Stimulated activated CD4-positive, alpha-beta T cell treated with anti-CD3 and anti-CD28 coated beads, Interleukin-12 subunit alpha, Interleukin-12 subunit beta, amount 100 ng/mL, for 24 hours (primary cell): Measurements from ENCODE around the gene ANKRD55.
"Not testable (repeated sequence)": the region's sequence is repeated elsewhere in the genome, so short reads cannot be mapped to it uniquely, and the experiment has no call there.

Experiments used
- DNase-seq, 2 experiments: peaks; one replicate each; pipeline ENCODE4 v3.0.0-alpha.2; 2020; ENCODE audit warnings: low read depth in 2 of 2

Gene ANKRD55

DNA sequence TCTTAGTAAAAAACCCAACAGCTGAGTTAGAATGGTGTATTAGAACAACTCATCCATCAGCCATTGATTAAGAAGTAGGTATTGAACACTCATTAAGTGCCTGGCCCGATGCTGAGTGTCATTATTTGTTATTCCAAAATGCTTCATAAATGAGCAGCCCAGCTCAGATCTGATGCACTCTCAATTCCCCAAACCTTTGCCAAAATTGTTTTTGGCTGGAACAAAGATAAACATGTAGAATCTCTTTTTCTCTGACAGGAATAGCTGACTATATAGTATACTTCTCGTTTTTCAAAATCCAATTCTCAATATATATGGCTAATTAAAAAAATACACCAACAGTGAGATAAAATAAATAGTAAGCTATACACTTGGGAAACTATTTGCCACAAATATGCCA lies 20.0 kb upstream of the ANKRD55 start:
- no peak for DNase-seq

DNA sequence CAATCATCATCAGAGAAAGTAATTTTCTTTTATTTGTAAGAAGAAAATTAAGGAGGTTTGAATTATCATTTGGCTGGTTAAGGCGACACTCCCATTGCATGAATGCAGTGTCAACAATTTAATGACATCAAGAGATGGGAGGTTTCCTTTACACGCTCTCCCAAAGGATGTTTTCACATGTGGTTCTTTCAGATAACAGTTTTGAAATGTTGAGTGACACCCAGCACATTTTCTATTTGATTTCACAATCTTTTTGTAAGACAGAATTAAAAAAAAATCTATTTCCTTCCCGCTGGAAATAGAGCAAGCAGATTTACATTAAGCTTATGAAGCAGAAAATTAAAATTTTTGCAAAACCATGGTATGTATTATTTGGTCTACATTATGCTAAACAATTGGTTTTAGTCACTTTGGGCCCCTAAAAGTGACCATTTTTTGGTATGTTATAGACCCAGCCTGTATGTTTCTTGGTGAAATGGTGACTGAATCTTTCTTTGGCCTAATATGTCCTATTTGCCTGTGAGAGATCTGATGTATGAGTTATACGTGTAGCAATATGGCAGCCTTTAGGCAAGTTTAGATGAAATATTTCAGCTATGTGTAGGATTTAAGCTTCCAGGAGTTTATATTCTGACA lies 18.9 kb upstream of the ANKRD55 start:
- no peak for DNase-seq

DNA sequence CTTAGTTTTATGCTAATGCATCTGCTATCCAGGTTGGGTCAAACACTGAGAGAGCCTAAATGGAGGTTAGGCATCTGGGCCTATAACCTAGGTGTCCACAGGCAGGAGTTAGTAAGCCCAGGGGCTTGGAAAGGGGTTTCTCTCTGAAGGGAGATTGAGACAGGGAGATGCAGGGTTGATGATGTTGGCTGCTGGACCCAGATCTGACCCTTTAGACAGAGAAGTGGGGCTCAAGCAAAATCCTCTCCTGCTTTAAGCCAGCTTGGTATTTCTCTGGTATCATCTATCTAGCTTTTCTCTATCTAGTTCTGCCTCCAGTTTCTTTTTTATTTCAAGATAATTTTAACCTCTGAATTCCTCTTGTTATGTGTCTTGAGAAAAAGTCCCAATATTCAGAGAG lies 18.3 kb upstream of the ANKRD55 start:
- DNase-seq: no peak

DNA sequence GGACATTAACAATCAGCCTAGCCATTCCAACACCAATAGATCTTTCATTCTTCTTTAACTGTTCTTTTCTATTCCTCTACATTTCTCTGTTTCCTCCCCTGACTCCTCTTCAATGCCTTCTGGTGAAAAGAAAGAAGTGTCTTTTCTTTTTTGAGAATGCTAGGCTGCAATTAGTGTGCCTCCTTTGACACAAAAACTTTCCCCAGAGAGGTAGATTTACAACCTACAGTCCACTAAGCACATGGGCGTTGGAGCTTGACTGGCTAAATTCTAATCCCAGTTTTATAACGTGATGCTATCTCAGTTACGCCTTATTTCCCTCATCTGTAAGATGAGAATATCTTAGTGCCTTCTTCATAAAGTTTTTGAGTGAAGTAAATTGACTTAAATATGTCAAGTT lies 16.9 kb upstream of the ANKRD55 start:
- no peak for DNase-seq

DNA sequence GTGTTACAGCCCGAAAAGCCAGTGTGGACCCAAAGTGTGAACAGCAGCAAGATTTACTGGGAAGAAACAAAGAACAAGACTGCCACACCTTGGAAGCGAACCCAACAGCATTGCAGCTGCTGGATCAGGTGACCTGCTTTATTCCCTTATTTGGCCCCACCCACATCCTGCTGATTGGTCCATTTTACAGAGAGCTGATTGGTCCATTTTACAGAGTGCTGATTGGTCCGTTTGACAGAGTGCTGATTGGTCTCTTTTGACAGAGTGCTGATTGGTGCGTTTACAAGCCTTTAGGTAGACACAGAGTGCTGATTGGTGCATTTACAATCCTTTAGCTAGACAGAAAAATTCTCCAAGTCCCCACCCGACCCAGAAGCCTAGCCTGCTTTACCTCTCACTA lies 16.0 kb upstream of the ANKRD55 start:
- not testable (repeated sequence) for DNase-seq

DNA sequence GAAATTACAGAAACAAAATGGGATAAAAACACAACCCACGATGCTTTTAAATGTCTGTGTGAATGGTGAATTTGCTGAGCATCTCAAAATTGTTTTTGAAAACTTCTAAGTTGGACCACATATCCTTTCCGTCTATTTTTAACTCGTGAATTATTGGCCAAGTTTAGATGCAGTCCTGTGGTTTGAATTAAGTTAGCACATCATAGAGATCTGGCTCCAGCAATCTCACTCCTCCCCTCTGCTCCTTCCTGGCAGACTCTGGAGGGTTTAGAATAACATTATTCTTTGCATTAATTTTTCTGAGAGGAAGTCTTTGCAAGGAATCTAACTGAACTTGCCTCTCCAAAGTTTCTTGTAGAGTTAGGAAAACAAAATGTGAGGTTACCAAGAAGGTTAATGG lies 14.5 kb upstream of the ANKRD55 start:
- no peak for DNase-seq

DNA sequence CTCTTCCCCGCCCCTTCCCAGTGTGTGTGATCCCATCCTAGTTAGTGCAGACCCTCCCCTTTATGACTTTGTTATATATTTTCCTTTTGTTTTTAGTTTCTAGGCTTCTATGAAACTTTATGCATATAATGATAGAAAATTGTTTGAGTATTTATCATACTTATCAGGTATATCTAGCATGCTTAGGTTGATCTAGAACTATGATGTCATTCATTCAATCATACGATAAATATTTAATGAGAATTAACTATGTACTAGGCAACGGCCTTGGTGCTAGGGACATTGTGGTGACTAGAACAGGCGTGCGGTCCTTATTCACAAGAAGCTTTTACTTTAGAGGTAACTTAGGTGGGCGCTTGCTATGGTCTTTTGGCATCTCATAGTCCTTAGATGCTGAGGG lies 13.6 kb upstream of the ANKRD55 start:
- no peak for DNase-seq

DNA sequence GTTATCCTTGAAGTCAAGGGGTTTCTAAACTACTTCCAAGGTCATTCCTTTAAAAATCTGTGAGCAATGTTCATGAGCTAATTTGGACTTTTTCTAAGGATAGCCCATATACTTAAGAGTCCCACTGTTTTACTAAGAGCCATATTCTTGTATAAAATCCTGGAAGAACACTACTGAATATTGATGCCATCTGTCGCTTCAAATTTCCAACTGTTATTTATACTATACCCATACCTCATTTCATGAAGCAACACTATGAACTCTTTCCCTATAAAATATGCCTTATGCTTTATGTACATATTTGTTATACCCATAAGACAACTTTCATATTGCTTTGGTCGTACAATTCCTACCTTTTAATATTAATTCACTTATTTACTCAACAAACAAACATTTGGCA lies 12.4 kb upstream of the ANKRD55 start:
- no peak for DNase-seq

DNA sequence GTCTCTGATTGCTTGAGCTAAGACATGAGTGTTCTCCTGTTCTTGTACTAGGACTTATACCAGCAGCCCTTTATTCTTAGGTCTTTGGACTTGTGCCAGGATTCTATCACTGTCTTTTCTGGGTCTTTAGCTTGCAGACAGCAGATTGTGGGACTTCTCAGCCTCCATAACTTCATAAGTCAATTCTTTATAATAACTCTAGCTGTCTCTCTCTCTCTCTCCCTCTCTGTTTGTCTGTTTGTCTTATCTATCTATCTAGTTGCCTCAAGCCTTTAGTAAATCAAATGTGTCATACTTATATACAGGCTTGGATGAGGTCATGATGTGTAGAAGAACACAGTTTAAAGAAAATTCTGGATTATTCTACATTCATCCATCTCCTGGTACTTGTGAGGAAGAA lies 11.5 kb upstream of the ANKRD55 start:
- no peak for DNase-seq

DNA sequence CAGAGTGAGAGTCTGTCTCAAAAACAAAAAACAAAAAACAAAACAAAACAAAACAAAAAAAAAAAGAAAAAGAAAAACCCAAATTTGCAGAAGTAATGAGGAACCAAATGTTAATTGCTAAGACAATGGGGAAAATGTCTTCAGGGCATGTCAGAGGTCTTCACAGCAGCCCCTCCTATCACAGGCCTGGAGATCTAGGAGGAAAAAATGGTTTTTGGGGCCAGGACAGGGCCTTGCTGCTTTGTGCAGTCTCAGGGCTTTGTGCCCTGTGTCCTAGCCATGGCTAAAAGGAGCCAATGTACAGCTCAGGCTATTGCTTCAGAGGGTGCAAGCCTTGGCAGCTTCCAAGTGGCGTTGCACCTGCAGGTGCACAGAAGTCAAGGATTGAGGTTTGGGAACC lies 9.1 kb upstream of the ANKRD55 start:
- DNase-seq: not testable (repeated sequence)

DNA sequence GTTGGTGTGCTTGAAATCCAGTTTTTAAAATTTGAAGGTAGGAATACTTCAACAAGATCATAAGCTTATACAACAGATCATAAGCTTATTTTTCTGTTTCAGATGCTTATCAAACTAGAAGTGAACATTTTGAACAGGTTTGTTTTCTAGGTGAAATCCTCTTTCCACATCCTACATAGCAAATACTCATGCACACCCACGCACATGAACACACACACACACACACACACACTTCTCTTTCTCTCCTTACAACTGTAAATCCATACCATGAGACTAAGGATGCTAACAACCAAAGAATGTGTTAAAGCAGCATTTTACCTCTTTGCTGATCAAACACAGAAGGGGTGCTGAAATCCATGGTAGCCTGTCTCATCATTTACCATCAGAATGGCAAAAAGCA lies 592 bp downstream of the ANKRD55 start:
- DNase-seq: no peak

DNA sequence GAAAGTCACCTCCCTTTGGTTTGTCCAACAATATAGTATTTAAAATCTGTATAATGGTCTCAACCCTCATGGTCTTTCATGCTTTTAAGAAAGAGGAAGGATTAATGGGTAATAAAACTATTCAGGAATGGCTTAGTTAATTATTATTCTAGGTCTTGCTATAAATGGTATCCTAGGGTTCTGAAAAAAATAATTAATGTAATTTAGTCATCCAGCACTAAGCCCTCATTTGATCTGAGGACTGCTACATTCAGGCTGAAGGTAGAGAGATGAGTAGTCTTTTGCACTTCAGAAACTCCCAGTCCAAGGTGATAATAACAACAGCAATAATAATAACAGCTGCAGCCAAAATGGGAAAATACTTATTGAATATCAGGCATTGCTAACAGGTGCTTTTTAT lies 2.6 kb downstream of the ANKRD55 start:
- DNase-seq: no peak

DNA sequence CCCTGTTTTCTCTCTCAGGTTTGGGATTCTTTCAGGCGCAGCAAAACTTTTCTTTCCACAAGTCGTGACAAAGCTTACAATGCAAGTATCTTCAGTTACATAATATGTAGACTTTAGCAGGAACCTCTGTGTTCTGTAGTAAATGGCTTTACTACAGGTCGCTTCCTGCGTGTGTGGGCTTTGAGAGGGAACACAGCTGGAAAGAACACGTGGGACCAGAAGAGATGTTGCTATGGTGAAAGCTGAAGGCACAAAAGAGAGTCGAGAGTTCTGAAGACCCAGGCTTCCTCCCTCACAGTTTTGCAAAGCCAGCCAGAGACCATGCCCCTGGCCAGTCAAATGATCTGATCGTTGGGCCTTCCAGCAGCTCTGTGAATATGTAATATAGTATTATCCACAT lies 4.0 kb downstream of the ANKRD55 start:
- DNase-seq: no peak

DNA sequence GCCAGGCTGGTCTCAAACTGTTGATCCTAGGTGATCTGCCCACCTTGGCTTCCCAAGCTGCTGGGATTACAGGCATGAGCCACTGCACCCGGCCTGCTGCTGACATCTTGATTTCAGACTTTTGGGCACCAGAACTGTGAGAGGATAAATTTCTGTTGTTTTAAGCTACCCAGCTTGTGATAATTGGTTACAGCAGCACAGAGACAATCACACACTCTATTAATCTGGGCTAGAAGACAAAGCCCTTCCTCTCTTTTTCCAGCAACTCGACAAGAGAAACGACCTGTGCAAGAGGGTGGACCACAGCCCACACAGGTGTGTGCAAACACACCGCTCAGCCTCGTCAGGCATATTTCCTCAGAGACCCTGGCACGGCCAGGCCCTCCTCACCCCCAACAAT lies 4.5 kb downstream of the ANKRD55 start:
- no peak for DNase-seq

DNA sequence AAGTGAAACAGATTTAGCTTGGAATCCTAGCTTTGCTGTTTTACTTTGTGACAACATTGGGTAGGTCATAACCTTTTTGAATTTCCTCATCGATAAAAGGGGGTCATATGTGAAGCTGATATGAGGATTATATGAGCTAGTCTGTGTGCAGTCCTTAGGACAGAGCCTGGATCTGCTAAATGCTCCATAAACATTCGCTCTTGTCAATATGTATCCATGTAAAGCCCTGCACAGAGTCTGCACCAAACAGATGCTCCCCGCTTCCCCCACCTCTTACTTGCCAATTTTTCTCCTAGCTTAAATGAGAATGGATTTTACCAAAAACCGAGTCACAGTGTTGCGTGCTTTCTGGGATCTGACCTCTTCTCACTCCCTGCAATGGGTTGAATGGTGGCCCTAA lies 5.4 kb downstream of the ANKRD55 start:
- DNase-seq: no peak

DNA sequence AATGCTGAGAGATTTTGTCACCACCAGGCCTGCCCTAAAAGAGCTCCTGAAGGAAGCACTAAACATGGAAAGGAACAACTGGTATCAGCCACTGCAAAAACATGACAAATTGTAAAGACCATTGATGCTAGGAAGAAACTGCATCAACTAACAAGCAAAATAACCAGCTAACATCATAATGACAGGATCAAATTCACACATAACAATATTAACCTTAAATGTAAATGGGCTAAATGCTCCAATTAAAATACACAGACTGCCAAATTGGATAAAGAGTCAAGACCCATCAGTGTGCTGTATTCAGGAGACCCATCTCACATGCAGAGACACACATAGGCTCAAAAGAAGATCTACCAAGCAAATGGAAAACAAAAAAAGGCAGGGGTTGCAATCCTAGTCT lies 9.8 kb downstream of the ANKRD55 start:
- DNase-seq: not testable (repeated sequence)

DNA sequence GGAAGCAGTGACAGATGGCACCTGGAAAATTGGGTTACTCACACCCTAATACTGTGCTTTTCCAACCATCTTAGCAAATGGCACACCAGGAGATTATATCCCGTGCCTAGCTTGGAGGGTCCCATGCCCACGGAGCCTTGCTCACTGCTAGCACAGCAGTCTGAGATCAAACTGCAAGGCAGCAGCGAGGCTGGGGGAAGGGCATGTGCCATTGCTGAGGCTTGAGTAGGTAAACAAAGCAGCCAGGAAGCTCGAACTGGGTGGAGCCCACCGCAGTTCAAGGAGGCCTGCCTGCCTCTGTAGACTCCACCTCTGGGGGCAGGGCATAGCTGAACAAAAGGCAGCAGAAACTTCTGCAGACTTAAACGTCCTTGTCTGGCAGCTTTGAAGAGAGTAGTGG lies 11.5 kb downstream of the ANKRD55 start:
- DNase-seq: not testable (repeated sequence)

DNA sequence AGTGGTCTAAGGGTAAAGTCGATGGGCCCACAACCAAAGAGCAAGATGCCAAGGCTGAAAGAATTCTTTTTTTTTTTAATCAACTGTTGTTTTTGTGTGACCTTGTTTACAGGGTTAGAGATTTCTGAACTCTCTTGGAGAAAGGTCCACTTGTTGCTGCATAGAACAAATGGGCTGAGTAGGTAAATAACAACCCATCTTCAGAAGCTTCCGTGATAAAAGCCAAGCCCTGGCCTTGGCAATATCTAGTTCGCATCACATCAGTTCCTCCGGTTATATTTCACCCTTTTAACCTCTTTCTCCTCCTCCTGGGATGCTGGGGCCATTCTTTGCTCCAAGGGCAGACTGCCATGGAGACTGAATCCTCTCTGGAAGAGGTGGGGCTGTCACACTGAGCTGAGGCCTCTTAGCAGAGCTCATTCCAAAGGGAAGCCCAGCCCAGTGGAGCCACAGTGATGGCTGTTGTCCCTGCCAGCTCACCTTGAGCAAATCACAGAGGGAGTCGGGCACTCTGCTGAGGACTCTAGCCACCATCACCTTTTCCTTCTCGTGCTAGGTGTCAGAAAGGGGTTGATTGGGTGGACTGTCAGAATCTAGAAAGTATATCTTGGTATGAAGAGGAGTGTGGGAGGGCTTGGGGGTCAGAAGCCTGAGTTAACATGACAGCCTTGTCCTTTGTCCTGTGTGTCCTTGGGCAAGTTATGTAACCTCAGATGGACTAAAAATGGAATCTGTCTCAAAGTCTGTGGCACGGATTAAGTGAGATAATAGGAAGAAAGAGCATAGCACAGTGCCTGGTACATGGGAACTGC lies 17.9 kb downstream of the ANKRD55 start:
- no peak for DNase-seq

DNA sequence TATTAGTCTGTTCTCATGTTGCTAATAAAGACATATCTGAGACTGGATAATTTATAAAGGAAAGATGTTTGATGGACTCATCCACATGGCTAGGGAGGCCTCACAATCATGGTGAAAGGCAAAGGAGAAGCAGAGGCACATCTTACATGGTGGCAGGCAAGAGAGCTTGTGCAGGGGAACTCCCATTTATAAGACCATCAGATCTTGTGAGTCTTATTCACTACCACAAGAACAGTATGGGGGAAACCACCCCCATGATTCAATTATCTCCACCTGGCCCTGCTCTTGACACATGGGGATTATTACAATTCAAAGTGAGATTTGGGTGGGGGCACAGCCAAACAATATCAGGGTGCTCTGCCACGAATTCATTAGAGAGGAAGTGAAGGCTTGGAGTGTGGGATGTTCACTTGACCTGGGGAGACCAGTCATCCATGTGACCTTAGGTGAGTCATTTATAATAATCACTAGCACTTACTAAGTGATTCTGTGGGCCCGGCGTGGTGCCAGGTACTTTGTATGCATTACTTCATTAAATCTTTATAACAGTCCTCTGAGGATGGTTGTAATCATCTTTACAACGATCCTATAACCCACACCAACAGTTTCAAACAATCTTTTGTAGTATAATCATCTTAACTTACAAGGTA lies 19.1 kb downstream of the ANKRD55 start:
- not testable (repeated sequence) for DNase-seq

DNA sequence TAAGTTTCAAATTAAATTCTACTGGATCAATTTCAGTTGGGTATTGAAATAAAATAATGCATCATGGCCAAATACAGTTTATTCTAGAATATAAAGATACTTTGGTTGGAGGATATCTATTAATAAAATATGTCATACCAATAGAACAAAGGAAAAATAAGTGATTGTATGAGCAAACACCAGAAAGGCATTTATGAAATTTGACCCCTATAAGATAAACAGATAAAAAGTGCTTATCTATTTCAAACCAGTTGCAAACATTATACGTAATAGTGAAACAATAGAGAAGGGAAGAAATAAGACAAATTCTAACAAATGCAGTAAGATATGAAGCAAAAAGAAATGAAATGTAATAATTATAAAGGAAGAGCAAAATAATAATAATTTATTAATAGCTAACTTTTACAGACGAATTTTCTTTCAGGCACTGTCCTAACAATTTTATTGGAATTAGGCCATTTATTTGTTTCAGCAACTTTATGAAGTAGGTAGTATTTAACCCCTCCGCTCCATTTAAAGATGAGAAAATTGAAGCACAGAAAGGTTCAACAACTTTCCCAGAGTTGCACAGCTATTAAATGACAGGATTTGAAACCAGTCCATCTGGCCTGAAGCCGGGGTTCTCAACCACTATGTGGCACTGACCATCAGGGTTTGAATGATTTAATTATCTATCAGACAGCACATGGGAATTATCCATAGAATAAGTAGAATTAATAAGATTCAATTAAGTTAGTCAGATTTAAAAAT lies 20.8 kb downstream of the ANKRD55 start:
- DNase-seq: no peak

DNA sequence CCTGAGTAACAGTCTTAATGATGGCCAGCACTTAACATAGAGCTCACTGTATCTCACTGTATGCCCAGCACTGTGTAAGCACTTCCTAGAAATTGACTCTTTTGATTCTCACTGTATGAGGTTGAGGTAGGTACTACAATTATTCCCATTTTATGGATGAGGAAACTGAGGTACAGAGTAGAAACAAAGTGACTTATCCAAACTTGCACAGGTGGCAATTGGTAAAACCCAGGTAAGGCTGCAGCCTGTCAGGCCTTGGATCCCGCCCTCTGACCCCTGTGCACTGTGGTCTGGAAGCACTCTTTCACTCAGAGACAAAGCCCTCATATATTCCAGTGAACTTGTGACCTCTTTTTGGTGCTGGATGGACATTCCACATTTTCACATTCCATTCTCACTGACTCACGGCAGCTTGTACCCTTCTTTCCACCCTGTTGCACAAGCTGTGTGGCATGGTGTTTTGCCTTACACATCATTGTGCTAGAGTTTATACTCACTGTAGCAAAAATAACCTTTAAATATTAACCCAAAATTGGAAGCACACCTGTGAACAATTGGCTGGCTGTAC lies 21.7 kb downstream of the ANKRD55 start:
- no peak for DNase-seq

DNA sequence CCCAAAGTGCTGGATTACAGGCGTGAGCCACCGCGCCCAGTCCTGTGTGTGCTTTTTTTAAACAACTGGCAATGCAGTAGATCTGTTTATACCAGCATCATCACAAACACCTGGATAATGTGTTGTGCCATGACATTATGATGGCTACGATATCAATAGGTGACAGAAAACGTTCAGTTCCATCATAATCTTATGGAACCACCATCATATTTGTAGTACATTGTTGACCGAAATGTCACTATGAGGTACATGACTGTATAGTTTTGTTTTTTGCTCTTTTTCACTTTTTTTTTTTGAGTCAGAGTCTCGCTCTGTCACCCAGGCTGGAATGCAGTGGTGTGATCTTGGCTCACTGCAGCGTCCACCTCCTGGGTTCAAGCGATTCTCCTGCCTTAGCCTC lies 24.4 kb downstream of the ANKRD55 start:
- no peak for DNase-seq
